GM18520 (cell line): ENCODE data around the gene OMP.
"Not testable (repeated sequence)": the region's sequence is repeated elsewhere in the genome, so short reads cannot be mapped to it uniquely, and the experiment has no call there.

ENCODE experiments used
- ATAC-seq: cut with Tn5 transposase; IDR thresholded peaks from one replicate; pipeline ENCODE4 v1.9.1; 2021; ENCODE audit not compliant: unreplicated experiment

OMP gene

DNA sequence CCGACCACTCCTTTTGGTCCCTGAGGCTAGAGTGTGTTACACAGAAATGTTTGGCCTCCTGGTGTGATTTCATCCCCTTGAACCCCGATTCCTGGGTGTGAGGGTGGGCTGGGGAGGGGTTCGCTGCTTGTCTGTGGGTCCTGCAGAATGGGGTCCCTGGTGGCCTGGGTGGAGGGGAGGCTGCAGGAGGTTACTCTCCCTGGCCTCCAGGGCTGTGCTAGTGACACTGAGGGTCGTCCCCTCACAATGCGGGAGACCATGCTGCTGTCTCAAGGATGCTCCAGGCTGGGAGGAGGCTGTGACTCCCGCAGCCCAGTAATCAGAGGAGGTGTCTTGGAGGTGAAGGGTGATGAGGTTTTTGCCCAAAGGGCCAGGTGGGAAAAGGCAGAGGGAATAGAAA is 17.0 kb upstream of the OMP start:
- no peak for ATAC-seq

DNA sequence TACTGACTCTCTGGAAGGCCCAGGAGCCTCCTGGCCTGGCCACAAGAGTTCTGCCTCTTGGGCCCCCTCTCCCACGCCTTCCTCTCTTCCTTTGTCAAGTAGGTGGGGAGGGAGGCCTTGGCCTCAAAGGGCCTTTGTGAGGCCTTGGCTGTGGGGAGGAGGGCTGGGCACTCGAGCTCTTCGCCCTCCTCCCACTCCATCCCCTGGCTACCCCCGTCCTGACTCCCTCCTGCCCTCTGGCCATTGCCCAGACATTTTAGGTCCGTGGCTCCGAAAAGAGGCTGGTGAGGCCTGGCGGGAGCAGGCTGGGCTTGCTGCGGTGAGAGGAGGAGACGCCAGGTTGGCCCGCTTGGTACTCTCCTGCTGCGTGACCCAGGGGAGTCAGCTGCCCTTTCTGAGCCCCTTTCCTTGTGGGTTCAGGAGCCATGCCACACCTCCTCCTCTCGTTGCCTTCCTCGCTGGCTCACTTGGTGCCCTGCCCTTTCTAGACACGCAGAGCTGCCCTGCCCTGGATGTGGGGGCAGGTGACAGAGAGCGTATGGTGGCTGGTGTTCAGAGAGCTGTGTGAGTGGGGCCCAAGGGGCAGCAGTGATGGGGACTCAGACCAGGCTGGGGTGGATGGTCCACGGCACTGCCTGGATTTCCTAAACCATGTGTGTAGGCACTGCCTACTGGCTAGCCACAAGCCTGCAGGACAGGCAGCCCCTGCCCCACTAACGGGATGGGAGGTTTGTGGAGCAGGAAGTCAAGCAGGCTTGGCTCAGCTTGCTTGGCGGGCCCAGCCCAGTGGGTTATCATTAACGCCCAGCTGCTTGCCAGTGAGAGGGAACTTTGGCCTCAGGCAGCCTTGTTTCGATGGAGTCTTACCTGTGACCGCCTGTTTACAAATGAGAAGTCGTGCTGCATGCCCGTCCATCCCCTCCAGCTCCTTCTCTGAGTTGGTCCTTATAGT is 15.8 kb upstream of the OMP start:
- ATAC-seq = no peak

GRCh38 chr11:77087723-77088225 is 14.9 kb upstream of the OMP start:
- ATAC-seq = no peak

DNA sequence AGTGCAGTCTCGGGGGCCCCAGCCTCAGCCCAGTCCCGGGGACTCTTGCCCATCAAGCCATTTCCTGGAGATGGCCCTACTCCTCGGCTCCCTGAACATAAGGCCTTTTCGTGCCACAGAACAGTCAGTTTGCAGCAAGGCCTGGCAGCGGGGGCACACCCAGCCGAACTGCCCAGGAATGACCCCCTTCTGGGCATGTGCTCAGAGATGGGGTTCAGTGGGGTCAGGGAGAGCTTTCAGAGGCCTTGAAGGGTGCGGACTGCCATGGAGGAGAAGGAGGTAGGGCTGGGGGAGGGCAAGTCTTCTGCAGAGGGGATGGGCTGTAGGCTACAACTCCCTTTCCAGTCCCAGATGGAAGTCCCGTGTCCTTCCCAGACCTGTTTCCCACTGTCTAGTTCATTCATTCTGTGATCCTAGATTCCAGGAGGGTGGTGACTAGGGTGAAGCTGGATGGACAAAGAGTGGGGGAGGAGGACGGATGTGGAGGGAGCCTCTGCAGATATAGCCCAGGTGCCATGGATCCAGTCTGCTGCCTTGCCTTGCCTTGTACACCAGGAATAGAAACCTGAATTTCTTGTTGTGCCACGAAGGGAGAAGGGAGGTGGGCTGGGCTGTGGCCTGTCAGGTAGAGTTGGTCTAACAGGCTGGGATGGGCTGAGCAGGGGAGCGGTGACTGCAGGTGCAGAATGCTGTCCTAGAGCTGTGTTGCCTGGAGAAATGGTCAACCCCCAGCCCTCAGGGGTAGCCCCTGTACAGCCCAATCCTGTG is 14.2 kb upstream of the OMP start:
- ATAC-seq = no peak

DNA sequence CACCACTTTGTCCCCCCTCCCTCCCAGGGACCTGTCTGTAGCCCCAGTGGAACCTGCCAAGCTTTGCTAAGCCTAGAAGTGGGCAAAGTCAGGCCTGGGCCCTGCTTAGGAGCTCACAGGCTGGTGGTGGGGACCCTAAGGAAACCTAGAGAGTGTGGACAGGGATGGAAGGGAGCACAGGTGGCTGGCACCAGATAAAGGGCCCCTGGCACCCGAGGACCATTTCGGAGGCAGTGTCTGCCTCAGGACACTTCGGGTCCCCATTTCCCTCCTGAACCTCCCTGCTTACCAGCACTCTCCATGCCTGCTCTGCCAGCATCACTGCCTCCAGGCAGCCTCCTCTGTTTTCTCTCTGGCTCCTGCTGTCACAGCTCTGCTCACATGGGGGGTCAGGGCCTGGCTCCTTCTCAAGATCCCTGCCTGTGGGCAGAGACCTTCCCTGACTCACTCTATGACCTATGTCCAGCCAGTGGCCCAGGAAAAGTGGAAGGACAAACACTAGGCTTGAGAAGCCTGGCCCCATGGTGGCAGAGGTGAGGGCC is 13.6 kb upstream of the OMP start:
- no peak for ATAC-seq

GRCh38 chr11:77090046-77090372 is 12.6 kb upstream of the OMP start:
- no peak for ATAC-seq

- ATAC-seq = no peak
These were observed 12.1 kb upstream of the OMP start for GRCh38 chr11:77090373-77091111.

GRCh38 chr11:77091146-77091940 is 11.3 kb upstream of the OMP start:
- ATAC-seq = peak; percentile 60

- no peak for ATAC-seq
These were observed 10.3 kb upstream of the OMP start for GRCh38 chr11:77092382-77092781.

DNA sequence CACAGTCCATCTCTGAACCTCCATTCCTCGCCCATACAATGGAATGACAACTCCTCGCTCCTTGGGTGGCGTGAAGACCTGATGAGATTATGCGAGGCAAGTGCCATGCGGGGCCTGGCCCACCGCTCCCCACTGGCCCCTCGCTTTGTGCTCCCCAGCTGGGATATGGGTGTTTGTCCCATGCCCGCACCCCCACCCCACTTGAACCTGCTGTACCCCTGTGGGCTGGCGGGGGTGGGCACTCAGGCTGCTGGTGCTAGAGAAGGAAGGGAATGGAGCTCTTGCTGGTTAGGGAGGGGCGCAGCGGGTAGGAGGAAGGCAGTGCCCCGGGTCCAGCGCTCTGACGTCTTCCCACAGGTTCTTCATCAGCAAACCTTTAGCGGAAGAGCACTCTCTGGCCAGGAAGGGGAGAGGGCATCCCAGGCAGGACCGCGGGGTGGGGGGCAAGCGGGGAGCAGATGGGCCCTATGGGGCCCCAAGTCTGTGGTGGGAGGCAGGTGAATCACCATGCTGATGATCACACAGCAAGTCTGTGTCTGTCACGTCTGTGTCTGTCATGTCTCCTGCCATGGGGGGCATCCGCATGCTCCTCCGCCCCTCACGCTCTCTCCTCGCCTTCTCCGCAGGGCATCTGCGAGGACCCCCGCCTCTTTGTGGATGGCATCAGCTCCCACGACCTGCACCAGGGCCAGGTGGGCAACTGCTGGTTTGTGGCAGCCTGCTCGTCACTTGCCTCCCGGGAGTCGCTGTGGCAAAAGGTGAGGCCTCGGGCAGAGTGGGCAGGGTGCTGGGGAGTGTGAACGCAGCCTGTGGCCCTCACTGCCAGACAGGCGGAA is 9.4 kb upstream of the OMP start:
- no peak for ATAC-seq

GRCh38 chr11:77093987-77094840 is 8.4 kb upstream of the OMP start:
- no peak for ATAC-seq

DNA sequence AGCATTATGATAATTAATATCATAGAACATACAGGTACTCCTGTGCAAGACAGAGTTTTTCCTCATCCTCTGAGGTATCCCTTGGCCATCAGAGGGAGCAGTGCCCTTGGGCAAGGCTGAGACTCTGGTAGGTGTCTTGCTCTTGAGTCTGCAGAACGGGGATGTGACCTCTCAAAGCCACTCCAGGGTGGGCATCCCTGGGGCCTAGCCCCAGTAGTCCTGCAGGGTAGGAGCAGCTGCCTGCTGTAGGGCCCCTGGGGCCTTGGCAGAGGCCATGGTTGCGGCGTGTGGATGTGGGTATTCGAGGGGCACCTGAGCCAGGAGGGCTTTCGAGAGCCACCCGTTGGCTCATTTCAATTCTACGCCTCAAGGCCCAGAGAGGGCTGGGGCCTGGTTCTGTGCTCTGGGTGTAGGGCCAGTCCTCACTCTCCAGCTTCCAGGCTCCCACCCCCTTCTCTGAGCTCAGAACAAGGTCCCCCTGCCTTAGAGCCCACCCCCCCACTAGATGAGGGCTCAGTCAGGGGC is 7.7 kb upstream of the OMP start:
- ATAC-seq = no peak

DNA sequence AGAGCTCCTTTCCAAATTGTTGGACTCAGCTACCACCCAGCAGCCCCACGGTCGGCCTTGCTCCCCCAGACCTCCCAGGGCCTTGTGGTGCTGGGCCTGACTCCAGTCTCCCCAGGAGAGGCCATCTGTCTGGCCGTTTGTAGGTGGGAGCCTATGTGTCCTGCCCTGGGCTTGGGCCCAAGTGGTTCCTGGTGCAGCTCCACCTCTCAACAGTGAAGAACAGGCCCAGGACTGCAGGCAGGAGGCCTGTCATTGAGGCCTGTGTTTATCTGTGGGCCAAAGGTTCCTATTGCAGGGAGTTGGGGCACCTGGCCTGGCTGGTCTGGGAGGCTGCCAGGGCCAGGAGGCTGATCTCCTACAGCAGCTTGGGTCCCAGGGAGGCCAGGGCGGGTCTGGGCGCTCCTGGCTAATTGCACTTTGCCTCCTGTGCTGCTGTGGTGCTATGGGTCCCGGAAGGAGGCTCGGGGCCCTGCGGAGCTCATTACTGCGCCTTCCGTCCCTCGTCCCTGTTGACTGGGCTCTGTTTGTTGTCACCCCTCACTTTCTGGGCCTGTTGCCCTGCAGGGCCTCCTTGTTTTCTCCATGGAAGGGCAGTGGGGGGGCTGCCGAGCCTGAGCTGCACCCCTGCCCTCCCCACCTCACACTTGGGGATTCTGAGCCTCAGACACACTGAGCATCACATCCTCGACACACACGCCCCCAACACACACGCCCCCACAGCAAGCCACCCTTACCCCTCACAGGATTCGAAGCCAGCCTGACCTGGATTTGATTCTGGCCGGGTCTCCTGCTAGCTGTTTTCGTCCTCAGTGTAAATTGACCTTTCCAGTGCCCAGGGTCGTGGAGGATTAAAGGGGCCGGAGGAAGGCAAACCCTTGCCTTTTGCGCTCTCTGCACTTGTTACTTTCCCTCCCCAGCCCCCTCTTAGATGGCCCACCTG is 6.8 kb upstream of the OMP start:
- no peak for ATAC-seq

DNA sequence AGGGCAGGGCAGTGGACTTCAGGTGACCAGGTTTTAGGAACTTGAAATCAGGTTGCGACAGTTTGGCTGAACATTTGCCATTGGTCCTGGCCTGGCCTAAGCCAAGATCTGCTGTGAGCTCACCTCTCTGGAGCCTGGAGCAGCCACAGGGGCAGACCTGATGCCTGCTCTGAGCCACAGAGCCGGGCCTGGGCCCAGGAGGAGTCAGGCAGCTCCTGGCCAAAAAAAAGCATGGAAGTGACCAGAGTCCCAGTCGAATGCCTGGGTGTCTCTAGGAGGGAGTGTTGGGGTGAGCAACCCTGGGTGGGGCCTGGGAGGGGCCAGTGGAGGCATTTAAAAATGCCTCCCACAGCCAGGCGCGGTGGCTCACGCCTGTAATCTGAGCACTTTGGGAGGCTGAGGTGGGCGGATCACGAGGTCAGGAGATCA is 6.0 kb upstream of the OMP start:
- no peak for ATAC-seq

GRCh38 chr11:77097180-77097579 is 5.5 kb upstream of the OMP start:
- not testable (repeated sequence) for ATAC-seq

DNA sequence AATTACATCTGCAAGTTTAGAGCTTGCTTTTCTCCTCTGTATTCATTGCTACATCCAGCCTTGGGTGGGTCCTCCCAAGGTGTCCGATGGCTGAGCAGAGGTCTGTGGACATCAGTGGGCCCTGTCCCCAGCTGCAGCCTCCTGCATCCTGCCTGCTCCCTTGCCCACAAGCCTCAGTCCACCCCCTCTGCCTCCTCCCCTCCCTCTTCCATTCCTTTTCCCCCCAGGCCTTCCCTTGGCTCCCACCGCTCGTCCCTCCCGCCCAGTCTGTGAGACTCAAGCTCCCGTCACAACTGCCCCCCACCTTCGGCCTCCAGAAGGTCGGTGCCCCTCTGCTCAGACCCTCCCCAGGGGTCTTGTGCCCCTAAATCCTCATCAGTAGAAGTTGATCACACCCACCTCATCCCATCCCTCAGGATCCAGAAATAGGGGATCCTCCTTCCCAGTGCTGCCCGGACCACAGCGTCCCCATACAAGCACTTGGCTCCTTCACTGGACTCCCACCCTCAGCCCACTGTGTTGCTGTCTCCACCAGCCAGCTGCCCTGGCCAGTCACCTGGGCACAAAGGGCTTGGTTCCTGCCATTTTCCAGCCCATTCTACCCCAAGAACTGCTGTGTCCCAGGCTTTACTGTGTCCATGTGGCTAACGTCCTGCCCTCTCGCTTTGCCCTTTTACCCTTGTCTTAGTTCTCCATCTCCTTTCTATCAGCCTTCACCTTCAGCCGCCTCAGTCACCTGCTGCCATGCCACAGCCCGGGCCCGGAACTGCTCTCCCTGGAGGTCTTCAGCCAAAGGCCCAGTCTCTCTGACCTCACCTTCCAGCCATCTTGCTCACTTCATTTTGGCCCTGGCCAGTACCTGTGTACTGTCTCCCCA is 2.2 kb upstream of the OMP start:
- no peak for ATAC-seq
